ENCODE data around the gene ERAS. TPM values are rescaled to one million over a fixed set of nuclear protein-coding genes. Genes with fewer than 3 reads are reported as not detected.

The ERAS gene
- total and polyA plus RNA-seq, 2 of the 13 experiments (the other 11 are each of a cell fraction or from before 2014, with no cell fraction given): 0.21 to 0.22 TPM

GRCh38 chrX:48835524-48836329, 9.4 kb downstream of the ERAS start, which contains the start of gene PCSK1N:
TSS of gene PCSK1N (minus strand) at chrX:48835610. CDS start at chrX:48835532, 78 bp downstream.
- Histone ChIP-seq H3K4me2 (ENCODE audit: low read depth, low read length) (peak within 1 kb of the TSS; percentile 88), H3K36me3 (replicated peaks in 1 of 2; ENCODE audit: control insufficient read depth in 1 of 2, insufficient read depth in 2 of 2, low read length in 2 of 2) (no peaks in the 10 kb centered on the region), H3K79me2 (ENCODE audit: insufficient read depth, low read length) (peaks cover 10% of the 10 kb centered on the region), H2AFZ (ENCODE audit: low read length) (no peak within 1 kb of the TSS), H3K27ac (ENCODE audit: extremely low read length, insufficient read depth, low read length) (peak within 1 kb of the TSS; percentile 77), H3K4me1 (ENCODE audit: insufficient read depth, low read length) (peaks cover 32% of the 10 kb centered on the region), H3K9me3 (ENCODE audit: low read length) (no peaks in the 10 kb centered on the region), H3K9ac (ENCODE audit: insufficient read depth, low read depth, low read length) (peak within 1 kb of the TSS; percentile 66), H3K4me3 (replicated peaks in 1 of 3; ENCODE audit: insufficient read depth in 1 of 3, low read depth in 2 of 3, low read length in 3 of 3) (peak within 1 kb of the TSS; percentile 62 to 81 (median 65)), H3K27me3 (ENCODE audit: control insufficient read depth in 1 of 2, insufficient read depth in 2 of 2, low read length in 2 of 2) (no peaks in the 10 kb centered on the region), H4K20me1 (ENCODE audit: insufficient read depth, low read length) (no peaks in the 10 kb centered on the region)
- ATAC-seq (peak; percentile 82), FAIRE-seq (peak; percentile 60), DNase-seq (ENCODE audit: low spot score) (peak; percentile 88)
- ChIA-PET CTCF (ENCODE audit: low intra/inter-chr PET ratio, low total read pairs) (no interaction called here), POLR2A (interaction anchor here (0.6 to 1.3 kb wide), 5 partner anchors 11 to 123 kb away, joined by 3 to 7 read pairs (median 3); partner anchors contain the start of genes HDAC6, PQBP1 and TIMM17B)
- no TSS peak for BruUV-seq (replicated peaks)
- in situ Hi-C loops (cut with HindIII; ENCODE audit: extremely low pct_ligation_motif_present, low pct_unique_long_range_greater_than_20kb) (no loop called here), intact Hi-C loops (cut with micrococcal nuclease; ENCODE audit: unreplicated experiment) (no loop called here)
- 11% methylated on average over 3 of the region's 35 CpGs for WGBS (ENCODE audit: low lambda C conversion rate)
- TF ChIP-seq HDAC2 (CRISPR knock-in tag; IDR thresholded peaks at IDR 0.05) (peak; percentile 46; the same call in 1 of the 2 replicates), ZSCAN29 (CRISPR knock-in tag; conservative IDR thresholded peaks at IDR 0.05) (no peak), ZNF629 (CRISPR knock-in tag; conservative IDR thresholded peaks at IDR 0.05) (peak; percentile 60; the same call in 1 of the 2 replicates), ZFX (CRISPR knock-in tag; IDR thresholded peaks at IDR 0.05; ENCODE audit: low read depth) (no peak), MXI1 (IDR thresholded peaks at IDR 0.05; ENCODE audit: borderline replicate concordance, low read depth, low read length) (peak; percentile 95; the same call in 2 of the 3 replicates), SAP130 (CRISPR knock-in tag; IDR thresholded peaks at IDR 0.05; ENCODE audit: low read depth) (peak; percentile 23), YEATS4 (CRISPR knock-in tag; IDR thresholded peaks at IDR 0.05; ENCODE audit: borderline replicate concordance) (no peak), ZEB1 (IDR thresholded peaks at IDR 0.05; ENCODE audit: insufficient replicate concordance, low read depth) (peak; percentile 84), GATA4 (IDR thresholded peaks at IDR 0.05; ENCODE audit: borderline replicate concordance, low read depth) (no peak), ARID3A (IDR thresholded peaks at IDR 0.05; ENCODE audit: low read depth, low read length) (0 out of 2 replicates have a peak, but pooled peaks have one; percentile 47), KLF15 (CRISPR knock-in tag; IDR thresholded peaks at IDR 0.05; ENCODE audit: borderline replicate concordance) (no peak), PHF21A (CRISPR knock-in tag; IDR thresholded peaks at IDR 0.05) (peak; percentile 30; the same call in 1 of the 2 replicates), ZNF709 (CRISPR knock-in tag; IDR thresholded peaks at IDR 0.05) (no peak), SP5 (CRISPR knock-in tag; IDR thresholded peaks at IDR 0.05; ENCODE audit: borderline replicate concordance, low read depth) (peak; percentile 43; the same call in 1 of the 2 replicates), MIER2 (CRISPR knock-in tag; IDR thresholded peaks at IDR 0.05) (peak; percentile 80), TOPORS (CRISPR knock-in tag; IDR thresholded peaks at IDR 0.05) (no peak), BCLAF1 (IDR thresholded peaks at IDR 0.05) (no peak), THRA (CRISPR knock-in tag; IDR thresholded peaks at IDR 0.05; ENCODE audit: borderline replicate concordance) (peak; percentile 45; the same call in 1 of the 2 replicates), RFX1 (IDR thresholded peaks at IDR 0.05) (peak; percentile 93)

Data from HepG2 (cell line).